PC-3 (cell line): ENCODE results near the gene DRG1.

Source experiments
- CTCF ChIP-seq: fragments of 300-600 bp; sonication (generic); conservative IDR thresholded peaks from 2 replicates; pipeline ENCODE4 v1.5.1; 2017; ENCODE audit warnings: antibody characterized with exemption, low read depth, mild to moderate bottlenecking, low read length
- EZH2 ChIP-seq: fragments of 300-600 bp; sonication (generic); IDR thresholded peaks from one replicate; pipeline ENCODE4 v1.6.1; 2017; ENCODE audit warnings: antibody characterized with exemption, mild to moderate bottlenecking, low read length; ENCODE audit not compliant: unreplicated experiment
- EZH2phosphoT487 ChIP-seq: fragments of 300-600 bp; sonication (generic); IDR thresholded peaks from 2 replicates; pipeline ENCODE4 v1.6.1; 2018; ENCODE audit warnings: mild to moderate bottlenecking, antibody characterized with exemption, low read length, borderline replicate concordance

- no peak for TF ChIP-seq CTCF
- TF ChIP-seq EZH2, result no peak
- no peak for TF ChIP-seq EZH2phosphoT487
Observed at GRCh38 chr22:31363885-31364465, 35.4 kb upstream of the DRG1 start.
